ENCODE results near the gene SNX15.
A peak's percentile ranks its signal among the peaks of the same experiment; 100 is the strongest.

SNX15 gene

DNA sequence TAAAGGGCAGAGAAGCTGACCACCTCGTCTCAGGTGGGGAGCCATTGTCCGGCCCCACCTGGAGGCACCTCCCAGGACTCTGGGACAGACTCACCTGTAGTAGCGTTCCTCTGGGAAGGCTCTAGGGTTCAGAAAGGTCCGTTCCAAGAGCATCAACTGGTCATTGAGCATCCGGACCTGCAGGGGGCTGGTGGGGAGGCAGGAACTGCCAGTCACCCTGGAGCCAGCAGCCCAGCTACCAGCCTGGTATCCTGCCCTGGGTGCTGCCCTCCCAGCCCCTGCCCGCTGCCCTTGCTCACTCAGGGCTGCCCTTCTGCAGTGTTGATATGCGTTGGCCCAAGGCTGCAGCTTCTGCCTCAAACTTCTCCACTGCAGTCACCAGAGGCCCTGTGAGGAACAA lies 18.5 kb downstream of the SNX15 start:
- H3K9me3 ChIP-seq (ENCODE audit: low read length), result no peaks in the 10 kb centered on the region
- H3K4me2 ChIP-seq (ENCODE audit: low read length), result no peak overlapping the region
- H3F3A ChIP-seq (ENCODE audit: insufficient read depth, low read length), result no peaks in the 10 kb centered on the region
- peaks cover 20% of the 10 kb centered on the region for H3K36me3 ChIP-seq (ENCODE audit: insufficient read depth, low read length)
- no peak overlapping the region for H3K4me3 ChIP-seq (ENCODE audit: low read depth, low read length, poor library complexity, severe bottlenecking)
- H3K27ac ChIP-seq (ENCODE audit: low read depth, low read length, poor library complexity, severe bottlenecking), result no peak overlapping the region
- no peaks in the 10 kb centered on the region for H4K20me1 ChIP-seq (ENCODE audit: insufficient read depth, low read length)
- H3K27me3 ChIP-seq (ENCODE audit: insufficient read depth, low read length), result no peaks in the 10 kb centered on the region
- H3K79me2 ChIP-seq (ENCODE audit: insufficient read depth, low read length), result no peaks in the 10 kb centered on the region
- no peaks in the 10 kb centered on the region for H3K9me2 ChIP-seq (ENCODE audit: low read depth, low read length)
- no peak overlapping the region for H3K9ac ChIP-seq (ENCODE audit: low read length)
- no peak overlapping the region for H2AFZ ChIP-seq (ENCODE audit: low read length)
- H3K4me1 ChIP-seq (ENCODE audit: insufficient read depth, low read length, severe bottlenecking), result peaks cover 17% of the 10 kb centered on the region
- TF ChIP-seq EZH2 (IDR thresholded peaks at IDR 0.05; ENCODE audit: borderline replicate concordance, low read length), result no peak
- TF ChIP-seq, protein P1, sequence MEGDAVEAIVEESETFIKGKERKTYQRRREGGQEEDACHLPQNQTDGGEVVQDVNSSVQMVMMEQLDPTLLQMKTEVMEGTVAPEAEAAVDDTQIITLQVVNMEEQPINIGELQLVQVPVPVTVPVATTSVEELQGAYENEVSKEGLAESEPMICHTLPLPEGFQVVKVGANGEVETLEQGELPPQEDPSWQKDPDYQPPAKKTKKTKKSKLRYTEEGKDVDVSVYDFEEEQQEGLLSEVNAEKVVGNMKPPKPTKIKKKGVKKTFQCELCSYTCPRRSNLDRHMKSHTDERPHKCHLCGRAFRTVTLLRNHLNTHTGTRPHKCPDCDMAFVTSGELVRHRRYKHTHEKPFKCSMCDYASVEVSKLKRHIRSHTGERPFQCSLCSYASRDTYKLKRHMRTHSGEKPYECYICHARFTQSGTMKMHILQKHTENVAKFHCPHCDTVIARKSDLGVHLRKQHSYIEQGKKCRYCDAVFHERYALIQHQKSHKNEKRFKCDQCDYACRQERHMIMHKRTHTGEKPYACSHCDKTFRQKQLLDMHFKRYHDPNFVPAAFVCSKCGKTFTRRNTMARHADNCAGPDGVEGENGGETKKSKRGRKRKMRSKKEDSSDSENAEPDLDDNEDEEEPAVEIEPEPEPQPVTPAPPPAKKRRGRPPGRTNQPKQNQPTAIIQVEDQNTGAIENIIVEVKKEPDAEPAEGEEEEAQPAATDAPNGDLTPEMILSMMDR (IDR thresholded peaks at IDR 0.05; ENCODE audit: low read length), result no peak

DNA sequence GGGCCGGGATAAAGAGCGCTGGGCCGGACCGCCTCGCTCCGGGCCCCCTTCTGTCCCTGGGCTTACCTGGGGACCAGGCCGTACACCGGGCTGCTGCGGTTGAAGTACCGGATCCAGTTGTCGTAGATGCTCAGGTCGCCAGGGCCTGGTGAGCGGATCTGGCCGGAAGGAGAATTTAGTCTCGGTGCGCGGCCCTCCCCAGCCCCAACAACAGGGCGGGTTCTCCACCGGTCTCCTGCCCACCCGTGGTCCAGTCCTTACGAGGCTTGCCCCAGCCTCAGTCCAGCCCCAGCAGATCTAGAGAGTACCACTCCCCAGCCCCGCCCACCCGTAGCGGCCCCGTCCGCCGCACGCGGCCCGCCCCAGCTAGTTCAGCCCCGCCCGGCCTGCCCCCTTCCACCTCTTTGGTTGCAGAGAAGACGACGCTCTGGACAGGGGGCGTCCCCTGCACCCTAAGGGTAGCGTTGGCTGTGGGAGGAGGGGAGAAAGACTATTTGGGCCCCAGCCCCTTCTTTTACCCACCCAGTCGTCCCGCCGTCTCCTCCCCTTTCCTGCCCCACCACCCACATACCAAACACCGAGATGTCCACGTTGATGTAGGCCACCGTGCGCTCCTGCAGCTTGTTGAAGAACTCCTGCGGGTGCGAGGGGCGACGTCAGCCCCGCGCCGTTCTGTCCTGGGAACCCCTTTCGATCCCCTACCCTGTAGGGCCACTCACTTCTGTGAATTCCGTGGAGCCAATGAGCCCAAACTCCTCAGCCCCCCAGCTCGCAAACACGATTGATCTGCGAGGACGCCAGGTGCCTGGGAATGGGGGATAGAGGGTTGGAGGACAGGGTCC lies 20.6 kb downstream of the SNX15 start:
- Histone ChIP-seq H3K27ac (ENCODE audit: low read depth, low read length, poor library complexity, severe bottlenecking) (no peak overlapping the region), H3K4me1 (ENCODE audit: insufficient read depth, low read length, severe bottlenecking) (peaks cover 6% of the 10 kb centered on the region), H3K4me3 (ENCODE audit: low read depth, low read length, poor library complexity, severe bottlenecking) (peak overlapping the region; percentile 22), H3K9me2 (ENCODE audit: low read depth, low read length) (no peaks in the 10 kb centered on the region), H3K9me3 (ENCODE audit: low read length) (no peaks in the 10 kb centered on the region), H3K4me2 (ENCODE audit: low read length) (peak overlapping the region; percentile 34; the same call in 1 of the 2 replicates), H3K27me3 (ENCODE audit: insufficient read depth, low read length) (no peaks in the 10 kb centered on the region), H3K79me2 (ENCODE audit: insufficient read depth, low read length) (no peaks in the 10 kb centered on the region), H2AFZ (ENCODE audit: low read length) (no peak overlapping the region), H3K9ac (ENCODE audit: low read length) (no peak overlapping the region), H3F3A (ENCODE audit: insufficient read depth, low read length) (no peaks in the 10 kb centered on the region), H3K36me3 (ENCODE audit: insufficient read depth, low read length) (peaks cover 20% of the 10 kb centered on the region), H4K20me1 (ENCODE audit: insufficient read depth, low read length) (no peaks in the 10 kb centered on the region)
- TF ChIP-seq, protein P1 (IDR thresholded peaks at IDR 0.05; ENCODE audit: low read length), result no peak
- no peak for TF ChIP-seq EZH2 (IDR thresholded peaks at IDR 0.05; ENCODE audit: borderline replicate concordance, low read length)

DNA sequence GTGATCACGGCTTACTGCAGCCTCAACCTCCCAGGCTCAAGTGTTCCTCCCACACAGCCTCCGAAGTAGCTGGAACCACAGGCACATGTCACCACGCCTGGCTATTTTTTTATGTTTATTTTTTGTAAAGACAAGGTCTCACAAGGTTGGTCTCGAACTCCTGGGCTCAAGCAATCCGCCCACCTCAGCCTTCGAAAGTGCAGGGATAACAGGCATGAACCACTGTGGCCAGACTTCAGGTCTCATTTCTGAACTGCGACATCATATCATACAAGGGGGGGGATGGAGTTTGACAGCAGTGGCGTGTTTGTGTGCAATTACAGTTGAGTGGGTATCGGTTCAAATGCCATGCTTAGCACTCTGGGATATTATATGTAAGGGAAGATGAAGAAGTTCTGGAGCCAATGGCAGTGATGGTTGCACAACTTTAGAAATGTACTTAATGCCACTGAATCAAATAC lies 24.2 kb downstream of the SNX15 start:
- H3K36me3 ChIP-seq (ENCODE audit: insufficient read depth, low read length), result 0 out of 2 replicates have a peak, but pooled peaks cover 3% of the 10 kb centered on the region
- H3K4me1 ChIP-seq (ENCODE audit: insufficient read depth, low read length, severe bottlenecking), result peaks cover 22% of the 10 kb centered on the region
- no peaks in the 10 kb centered on the region for H3F3A ChIP-seq (ENCODE audit: insufficient read depth, low read length)
- H3K4me2 ChIP-seq (ENCODE audit: low read length), result no peak overlapping the region
- no peak for TF ChIP-seq EZH2 (IDR thresholded peaks at IDR 0.05; ENCODE audit: borderline replicate concordance, low read length)
- TF ChIP-seq, protein P1 (IDR thresholded peaks at IDR 0.05; ENCODE audit: low read length), result no peak
- H3K9me2 ChIP-seq (ENCODE audit: low read depth, low read length), result no peaks in the 10 kb centered on the region
- H3K4me3 ChIP-seq (ENCODE audit: low read depth, low read length, poor library complexity, severe bottlenecking), result no peak overlapping the region
- H3K27ac ChIP-seq (ENCODE audit: low read depth, low read length, poor library complexity, severe bottlenecking), result no peak overlapping the region
- H3K27me3 ChIP-seq (ENCODE audit: insufficient read depth, low read length), result no peaks in the 10 kb centered on the region
- H3K79me2 ChIP-seq (ENCODE audit: insufficient read depth, low read length), result no peaks in the 10 kb centered on the region
- H3K9me3 ChIP-seq (ENCODE audit: low read length), result no peaks in the 10 kb centered on the region
- no peaks in the 10 kb centered on the region for H4K20me1 ChIP-seq (ENCODE audit: insufficient read depth, low read length)
- no peak overlapping the region for H3K9ac ChIP-seq (ENCODE audit: low read length)
- no peak overlapping the region for H2AFZ ChIP-seq (ENCODE audit: low read length)

Data from OCI-LY1 (cell line).